HEK293T (cell line): ENCODE data around the gene CALN1.

ENCODE experiments used
- CTCF ChIA-PET: fragments of 350-600 bp; formaldehyde crosslinking; extraction: SDS; loops from one replicate; lab custom pipeline; 2021; ENCODE audit warnings: antibody characterized with exemption, inconsistent platforms; lab: Yijun Ruan, JAX
- POLR2A ChIA-PET: fragments of 350-600 bp; formaldehyde crosslinking; extraction: SDS; loops from one replicate; lab custom pipeline; 2020; ENCODE audit warnings: antibody characterized with exemption, inconsistent platforms; lab: Yijun Ruan, JAX
- DNase-seq: peaks from one replicate; pipeline ENCODE4 v3.0.0; 2012; ENCODE audit warnings: mixed read lengths; ENCODE audit errors: extremely low spot score
- ARNT ChIP-seq: fragments of 450-650 bp; IDR thresholded peaks from 2 replicates; pipeline ENCODE4 v1.6.1; 2017; ENCODE audit warnings: mild to moderate bottlenecking
- BHLHE40 ChIP-seq: fragments of 450-650 bp; IDR thresholded peaks from 2 replicates; pipeline ENCODE4 v1.6.1; 2016; ENCODE audit warnings: mild to moderate bottlenecking, moderate library complexity, borderline replicate concordance
- CTBP1 ChIP-seq: fragments of 450-650 bp; IDR thresholded peaks from 2 replicates; pipeline ENCODE4 v1.6.1; 2016; ENCODE audit warnings: borderline replicate concordance
- ELF4 ChIP-seq: fragments of 450-650 bp; IDR thresholded peaks from 2 replicates; pipeline ENCODE4 v1.6.1; 2017; ENCODE audit warnings: antibody characterized with exemption
- FOXA1 ChIP-seq: fragments of 450-650 bp; IDR thresholded peaks from 2 replicates; pipeline ENCODE4 v1.6.1; 2016; ENCODE audit warnings: mild to moderate bottlenecking
- FOXK2 ChIP-seq: fragments of 450-650 bp; IDR thresholded peaks from 2 replicates; pipeline ENCODE4 v1.6.1; 2016; ENCODE audit warnings: mild to moderate bottlenecking
- FOXM1 ChIP-seq: fragments of 450-650 bp; IDR thresholded peaks from 2 replicates; pipeline ENCODE4 v1.6.1; 2017; ENCODE audit warnings: mild to moderate bottlenecking, borderline replicate concordance
- HDGF ChIP-seq: fragments of 450-650 bp; IDR thresholded peaks from 2 replicates; pipeline ENCODE4 v1.6.1; 2017; ENCODE audit warnings: antibody characterized with exemption, borderline replicate concordance
- L3MBTL2 ChIP-seq: fragments of 450-650 bp; conservative IDR thresholded peaks from 2 replicates; pipeline ENCODE4 v1.6.1; 2016; ENCODE audit warnings: mild to moderate bottlenecking
- LEF1 ChIP-seq: fragments of 450-650 bp; IDR thresholded peaks from 2 replicates; pipeline ENCODE4 v1.6.1; 2017; ENCODE audit warnings: mild to moderate bottlenecking, borderline replicate concordance
- NFRKB ChIP-seq: fragments of 450-650 bp; IDR thresholded peaks from 2 replicates; pipeline ENCODE4 v1.6.1; 2016; ENCODE audit warnings: mild to moderate bottlenecking, moderate library complexity
- SP1 ChIP-seq: fragments of 450-650 bp; IDR thresholded peaks from 2 replicates; pipeline ENCODE4 v1.6.1; 2017
- SUZ12 ChIP-seq: fragments of 450-650 bp; IDR thresholded peaks from 2 replicates; pipeline ENCODE4 v1.6.1; 2016; ENCODE audit warnings: mild to moderate bottlenecking
- TARDBP ChIP-seq: fragments of 450-650 bp; IDR thresholded peaks from 2 replicates; pipeline ENCODE4 v1.6.1; 2016
- ZNF384 ChIP-seq: fragments of 450-650 bp; IDR thresholded peaks from 2 replicates; pipeline ENCODE4 v1.6.1; 2016
- TF ChIP-seq, protein P1 (sequence below): fragments of 450-650 bp; IDR thresholded peaks from 2 replicates; pipeline ENCODE4 v1.6.1; 2016

Gene CALN1

DNA sequence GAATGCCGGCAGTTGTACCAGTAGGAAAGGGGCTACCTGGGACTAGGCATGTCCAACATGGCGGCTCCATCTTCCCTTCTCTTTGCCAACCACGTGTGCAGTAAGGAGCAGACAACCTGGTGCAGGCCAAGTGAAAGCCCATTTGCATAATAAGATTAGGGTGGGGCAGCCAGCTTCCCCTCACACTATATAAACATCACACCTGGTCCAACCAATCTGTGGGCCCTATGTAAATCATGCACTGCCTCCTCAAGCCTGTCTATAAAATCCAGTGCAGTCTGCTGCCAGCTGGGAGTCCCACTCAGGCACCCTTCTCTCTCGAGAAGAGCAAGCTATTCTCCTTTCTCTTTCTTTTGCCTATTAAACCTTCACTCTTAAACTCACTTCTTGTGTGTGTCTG lies 429.3 kb downstream of the CALN1 start:
- CTCF ChIA-PET: no interaction called here
- no peak for TF ChIP-seq LEF1
- no peak for TF ChIP-seq SP1
- no peak for TF ChIP-seq ELF4
- TF ChIP-seq, protein P1, sequence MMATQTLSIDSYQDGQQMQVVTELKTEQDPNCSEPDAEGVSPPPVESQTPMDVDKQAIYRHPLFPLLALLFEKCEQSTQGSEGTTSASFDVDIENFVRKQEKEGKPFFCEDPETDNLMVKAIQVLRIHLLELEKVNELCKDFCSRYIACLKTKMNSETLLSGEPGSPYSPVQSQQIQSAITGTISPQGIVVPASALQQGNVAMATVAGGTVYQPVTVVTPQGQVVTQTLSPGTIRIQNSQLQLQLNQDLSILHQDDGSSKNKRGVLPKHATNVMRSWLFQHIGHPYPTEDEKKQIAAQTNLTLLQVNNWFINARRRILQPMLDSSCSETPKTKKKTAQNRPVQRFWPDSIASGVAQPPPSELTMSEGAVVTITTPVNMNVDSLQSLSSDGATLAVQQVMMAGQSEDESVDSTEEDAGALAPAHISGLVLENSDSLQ: no peak
- TF ChIP-seq HDGF: no peak
- no peak for TF ChIP-seq L3MBTL2
- TF ChIP-seq FOXM1: no peak
- TF ChIP-seq ARNT: no peak
- TF ChIP-seq FOXA1: no peak
- no peak for TF ChIP-seq NFRKB
- TF ChIP-seq FOXK2: no peak
- no peak for TF ChIP-seq ZNF384
- TF ChIP-seq TARDBP: no peak
- no peak for DNase-seq
- POLR2A ChIA-PET: no interaction called here

DNA sequence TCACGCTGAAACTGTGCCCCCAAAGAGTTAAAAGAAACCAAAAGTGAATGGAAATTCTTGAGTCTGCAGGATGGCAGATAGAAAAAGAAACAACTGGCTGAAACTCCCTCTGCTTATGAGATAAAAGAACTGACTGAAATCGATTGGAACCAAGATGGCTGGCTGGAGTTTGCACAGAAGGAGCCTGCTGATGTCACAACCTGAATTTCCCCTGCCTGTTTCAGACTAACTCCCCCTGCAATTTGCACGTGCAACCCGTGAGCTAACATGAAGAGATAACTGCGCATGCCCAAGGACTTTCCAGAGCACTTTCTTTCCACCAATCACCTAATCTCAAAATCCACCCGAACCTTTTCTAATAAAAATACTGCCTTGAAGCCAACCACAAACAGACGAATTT lies 435.5 kb downstream of the CALN1 start:
- TF ChIP-seq FOXK2 (no peak), ZNF384 (no peak), TARDBP (no peak), ELF4 (no peak), SUZ12 (no peak), ARNT (no peak), FOXM1 (no peak), BHLHE40 (no peak), NFRKB (no peak), LEF1 (no peak), CTBP1 (no peak)
- TF ChIP-seq, protein P1: no peak
- DNase-seq: no peak
- POLR2A ChIA-PET: no interaction called here
- CTCF ChIA-PET: no interaction called here

DNA sequence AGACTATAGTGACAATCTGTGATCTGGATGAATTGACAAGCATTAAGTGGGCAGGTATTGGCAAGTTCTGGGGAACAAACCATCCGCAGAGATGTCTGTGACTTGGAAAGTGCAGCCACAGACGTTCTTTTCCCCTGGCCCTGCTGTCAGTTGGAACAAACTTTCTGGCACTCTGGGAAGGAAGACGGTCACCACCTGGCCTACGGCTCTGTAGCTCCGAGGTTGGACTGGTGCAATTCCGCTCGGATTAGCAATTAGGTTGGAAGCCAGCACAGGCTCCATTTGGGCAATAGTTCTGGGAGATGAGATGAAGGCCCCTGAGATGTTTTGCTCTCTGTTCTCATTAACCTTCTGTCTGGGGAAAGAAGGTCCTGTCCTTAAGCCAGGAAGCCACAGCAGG lies 437.5 kb downstream of the CALN1 start:
- TF ChIP-seq ELF4 (no peak), FOXK2 (no peak), FOXM1 (no peak), TARDBP (no peak), BHLHE40 (no peak)
- ChIA-PET POLR2A (no interaction called here), CTCF (no interaction called here)
- no peak for DNase-seq

DNA sequence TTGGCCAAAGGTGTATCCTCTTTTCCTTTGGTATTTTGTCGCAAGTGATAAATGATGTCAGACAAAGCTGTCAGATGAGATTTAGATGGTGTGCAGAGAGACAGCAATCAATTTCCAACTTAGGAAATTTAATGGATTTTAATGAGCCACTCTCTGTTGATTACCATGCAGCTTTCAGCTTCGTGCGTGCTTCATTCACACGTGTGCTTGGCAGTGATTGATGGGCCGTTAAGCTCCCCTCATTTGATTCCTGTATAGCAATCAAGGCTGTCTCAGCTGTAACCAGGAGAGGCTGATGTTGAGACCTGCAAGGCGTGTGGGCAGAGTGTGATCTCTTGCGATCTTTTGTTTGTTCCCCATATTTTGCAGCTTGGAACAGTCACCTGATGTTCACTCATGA lies 439.6 kb downstream of the CALN1 start:
- TF ChIP-seq, protein P1: no peak
- TF ChIP-seq TARDBP (no peak), LEF1 (no peak), FOXM1 (no peak), BHLHE40 (no peak), ARNT (no peak)
- no peak for DNase-seq

DNA sequence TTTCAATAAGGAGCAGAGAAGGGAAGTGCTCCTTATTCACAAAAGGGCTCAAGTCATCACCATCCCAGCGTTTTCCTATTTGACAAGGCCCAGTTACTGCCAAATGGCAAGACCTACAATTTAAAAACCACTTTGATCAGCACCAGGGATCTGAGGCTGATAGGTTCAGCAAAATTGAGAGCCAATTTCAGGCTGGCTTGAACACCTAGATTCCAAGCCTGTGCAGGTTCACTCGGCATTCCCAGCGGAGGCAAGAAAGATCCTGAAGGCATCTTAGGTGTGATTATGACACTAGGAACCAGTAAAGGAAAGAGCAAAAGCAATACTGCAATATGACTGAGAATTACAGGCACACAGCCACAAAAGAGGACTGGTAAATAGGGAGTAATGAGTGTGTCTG lies 441.4 kb downstream of the CALN1 start:
- TF ChIP-seq NFRKB (no peak), FOXM1 (no peak), SUZ12 (no peak)
- DNase-seq: no peak
- POLR2A ChIA-PET: no interaction called here
- CTCF ChIA-PET: no interaction called here

More for the DNA sequence above, 439.6 kb downstream of the CALN1 start:
- POLR2A ChIA-PET: no interaction called here
- CTCF ChIA-PET: no interaction called here

DNA sequence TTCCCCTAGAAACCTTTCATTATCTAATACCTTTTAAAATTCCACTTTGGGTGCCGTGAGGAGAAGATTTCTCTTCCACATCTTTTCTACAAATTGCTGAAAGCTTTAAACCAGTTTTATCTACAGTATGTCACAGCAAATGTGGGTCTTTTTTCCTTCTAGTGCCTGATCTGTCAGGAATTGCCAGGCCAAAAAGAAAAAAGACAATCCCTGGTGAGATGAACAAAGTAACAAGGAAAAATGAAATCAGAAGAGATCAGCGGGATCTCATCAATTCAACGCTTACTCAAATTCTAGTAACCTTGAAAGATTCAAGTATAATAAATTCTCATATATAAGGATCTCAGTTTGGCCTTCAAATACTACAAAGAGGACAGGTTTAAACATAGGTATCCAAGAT lies 449.5 kb downstream of the CALN1 start:
- DNase-seq: no peak
- CTCF ChIA-PET: no interaction called here
- POLR2A ChIA-PET: no interaction called here

More for the DNA sequence above, 449.5 kb downstream of the CALN1 start:
- TF ChIP-seq SP1: no peak
- no peak for TF ChIP-seq CTBP1
- no peak for TF ChIP-seq ARNT
- no peak for TF ChIP-seq FOXA1
- TF ChIP-seq TARDBP: no peak
- TF ChIP-seq LEF1: no peak
- no peak for TF ChIP-seq SUZ12
- no peak for TF ChIP-seq HDGF
- TF ChIP-seq, protein P1: no peak
- TF ChIP-seq FOXK2: no peak
- TF ChIP-seq L3MBTL2: no peak
- no peak for TF ChIP-seq BHLHE40
- TF ChIP-seq FOXM1: no peak
- no peak for TF ChIP-seq NFRKB
- TF ChIP-seq ZNF384: no peak
- no peak for TF ChIP-seq ELF4
